GM23338 (cell line): Measurements from ENCODE around the gene RWDD3. TPM values are rescaled to one million over a fixed set of nuclear protein-coding genes. Genes with fewer than 3 reads are reported as not detected.

Experiments used
- ATAC-seq: fragments of 200-7000 bp; cut with Tn5 transposase; 3 replicates; pipeline ENCODE4 v1.9.1; 2020
- DNase-seq: peaks from one replicate; pipeline ENCODE4 v3.0.0-alpha.2; 2015; ENCODE audit warnings: low spot score
- H2AFZ ChIP-seq: fragments of 200-600 bp; sonication (generic); 2 replicates; pipeline ENCODE4 v1.8.0; 2016; ENCODE audit warnings: antibody characterized with exemption, mild to moderate bottlenecking, moderate library complexity
- H3F3A ChIP-seq: fragments of 200-600 bp; sonication (generic); replicated peaks from 2 replicates; pipeline ENCODE4 v1.8.0; 2017; ENCODE audit warnings: antibody characterized with exemption, mixed run types, low read depth
- H3K27ac ChIP-seq: fragments of 200-600 bp; sonication (generic); 2 replicates; pipeline ENCODE4 v1.6.1; 2016; ENCODE audit warnings: low read depth
- H3K27me3 ChIP-seq: fragments of 200-600 bp; sonication (generic); 2 replicates; pipeline ENCODE4 v1.8.0; 2016; ENCODE audit warnings: mild to moderate bottlenecking, mixed run types, moderate library complexity; ENCODE audit not compliant: insufficient read depth
- H3K36me3 ChIP-seq: fragments of 200-600 bp; sonication (generic); 2 replicates; pipeline ENCODE4 v1.8.0; 2016; ENCODE audit warnings: mild to moderate bottlenecking; ENCODE audit not compliant: insufficient read depth
- H3K4me1 ChIP-seq: fragments of 200-600 bp; sonication (generic); 2 replicates; pipeline ENCODE4 v1.8.0; 2016; ENCODE audit warnings: mild to moderate bottlenecking, moderate library complexity; ENCODE audit not compliant: insufficient read depth
- H3K4me2 ChIP-seq: fragments of 200-600 bp; sonication (generic); 2 replicates; pipeline ENCODE4 v1.7.1; 2017; ENCODE audit warnings: mixed run types
- H3K4me3 ChIP-seq: fragments of 200-600 bp; sonication (generic); 2 replicates; pipeline ENCODE4 v1.6.1; 2016; ENCODE audit warnings: mixed run types
- H3K79me2 ChIP-seq: fragments of 200-600 bp; sonication (generic); replicated peaks from 2 replicates; pipeline ENCODE4 v1.8.0; 2017; ENCODE audit warnings: mild to moderate bottlenecking; ENCODE audit not compliant: insufficient read depth
- H3K9me2 ChIP-seq: fragments of 200-600 bp; sonication (generic); 2 replicates; pipeline ENCODE4 v1.8.0; 2017; ENCODE audit not compliant: insufficient read depth
- H4K20me1 ChIP-seq: fragments of 200-600 bp; sonication (generic); replicated peaks from 2 replicates; pipeline ENCODE4 v1.8.0; 2017; ENCODE audit warnings: mild to moderate bottlenecking; ENCODE audit not compliant: insufficient read depth
- H3K27ac Mint-ChIP-seq: 2 replicates; pipeline ENCODE4 v1.8.0; 2020; ENCODE audit warnings: inconsistent platforms, mild to moderate bottlenecking, moderate library complexity, mixed read lengths
- H3K27me3 Mint-ChIP-seq: 3 replicates; pipeline ENCODE4 v1.8.0; 2022; ENCODE audit warnings: low read depth, mild to moderate bottlenecking, moderate library complexity, mixed read lengths, inconsistent platforms; ENCODE audit not compliant: insufficient read depth, poor library complexity
- H3K36me3 Mint-ChIP-seq: 3 replicates; pipeline ENCODE4 v1.8.0; 2021; ENCODE audit warnings: low read depth, mild to moderate bottlenecking, inconsistent platforms, moderate library complexity, mixed read lengths
- H3K4me1 Mint-ChIP-seq: 3 replicates; pipeline ENCODE4 v1.8.0; 2020; ENCODE audit warnings: mild to moderate bottlenecking, inconsistent platforms, mixed read lengths
- H3K4me3 Mint-ChIP-seq: 3 replicates; pipeline ENCODE4 v1.8.0; 2021; ENCODE audit warnings: moderate library complexity, mild to moderate bottlenecking, inconsistent platforms, mixed read lengths
- H3K9me3 Mint-ChIP-seq: 3 replicates; pipeline ENCODE4 v1.8.0; 2020; ENCODE audit warnings: moderate library complexity, mild to moderate bottlenecking, inconsistent platforms, mixed read lengths
- CREB1 ChIP-seq: fragments of 250-450 bp; sonication (Bioruptor Pico); IDR thresholded peaks from 2 replicates; pipeline ENCODE4 v1.5.0; 2020; ENCODE audit warnings: low read depth, mild to moderate bottlenecking, moderate library complexity
- EZH2 ChIP-seq: fragments of 200-600 bp; sonication (generic); IDR thresholded peaks from one replicate; pipeline ENCODE4 v1.8.0; 2017; ENCODE audit warnings: antibody characterized with exemption, mild to moderate bottlenecking, low read depth; ENCODE audit not compliant: unreplicated experiment
- EZH2phosphoT487 ChIP-seq: fragments of 200-600 bp; sonication (generic); IDR thresholded peaks from one replicate; pipeline ENCODE4 v1.8.1; 2018; ENCODE audit warnings: antibody characterized with exemption; ENCODE audit not compliant: unreplicated experiment
- JUNB ChIP-seq: IDR thresholded peaks from one replicate; pipeline ENCODE4 v1.6.1; 2016; ENCODE audit warnings: antibody characterized with exemption; ENCODE audit not compliant: unreplicated experiment
- NANOG ChIP-seq: IDR thresholded peaks from 2 replicates; pipeline ENCODE4 v1.6.1; 2016; ENCODE audit warnings: antibody characterized with exemption, borderline replicate concordance
- POLR2AphosphoS5 ChIP-seq: IDR thresholded peaks from 2 replicates; pipeline ENCODE4 v1.6.1; 2016; ENCODE audit warnings: antibody characterized with exemption, low read depth
- STAT1 ChIP-seq: IDR thresholded peaks from one replicate; pipeline ENCODE4 v1.6.1; 2016; ENCODE audit warnings: antibody characterized with exemption; ENCODE audit not compliant: unreplicated experiment
- ZNF114 ChIP-seq: fragments of 250-450 bp; sonication (Bioruptor Pico); IDR thresholded peaks from 2 replicates; pipeline ENCODE4 v1.5.0; 2020; ENCODE audit warnings: mild to moderate bottlenecking, moderate library complexity
- ZNF331 ChIP-seq: fragments of 250-450 bp; sonication (Bioruptor Pico); IDR thresholded peaks from 2 replicates; pipeline ENCODE4 v1.5.0; 2020; ENCODE audit warnings: low read depth, mild to moderate bottlenecking, moderate library complexity
- polyA plus RNA-seq: library from polyadenylated mRNA; unstranded; fragments of >200 nt; fragmentation: Nextera tagmentation; extraction: Ambion mirVana; gene quantifications from 2 replicates; pipeline ENCODE4 v1.2.1, GENCODE V29; 2016
- total RNA-seq: library from RNA; depleted of rRNA; stranded (reverse); fragments of >200 nt; shearing (Covaris generic); gene quantifications from 2 replicates; pipeline ENCODE4 v1.2.3, GENCODE V29; 2014
- TF ChIP-seq, protein P1 (sequence below), 2 experiments: fragments of 200-600 bp in 1 of 2; sonication (generic) in 1 of 2; conservative IDR thresholded peaks; 2 replicates each; pipeline versions ENCODE4 v1.5.1 to v1.6.1; 2016 to 2017; ENCODE audit warnings: antibody characterized with exemption in 2 of 2, low read depth in 2 of 2, mild to moderate bottlenecking in 2 of 2, moderate library complexity in 1 of 2
- TF ChIP-seq, protein P2 (sequence below): IDR thresholded peaks from 2 replicates; pipeline ENCODE4 v1.6.1; 2016; ENCODE audit warnings: antibody characterized with exemption
- TF ChIP-seq, protein P3 (sequence below): fragments of 250-450 bp; sonication (Bioruptor Pico); IDR thresholded peaks from 2 replicates; pipeline ENCODE4 v1.5.0; 2020; ENCODE audit warnings: mild to moderate bottlenecking, moderate library complexity
- TF ChIP-seq, protein P4 (sequence below): IDR thresholded peaks from one replicate; pipeline ENCODE4 v1.6.1; 2018; ENCODE audit warnings: antibody characterized with exemption; ENCODE audit not compliant: unreplicated experiment

RWDD3 gene
- total and polyA plus RNA-seq, 2 experiments from 2014 or later = 19.3 to 50.7 TPM

DNA sequence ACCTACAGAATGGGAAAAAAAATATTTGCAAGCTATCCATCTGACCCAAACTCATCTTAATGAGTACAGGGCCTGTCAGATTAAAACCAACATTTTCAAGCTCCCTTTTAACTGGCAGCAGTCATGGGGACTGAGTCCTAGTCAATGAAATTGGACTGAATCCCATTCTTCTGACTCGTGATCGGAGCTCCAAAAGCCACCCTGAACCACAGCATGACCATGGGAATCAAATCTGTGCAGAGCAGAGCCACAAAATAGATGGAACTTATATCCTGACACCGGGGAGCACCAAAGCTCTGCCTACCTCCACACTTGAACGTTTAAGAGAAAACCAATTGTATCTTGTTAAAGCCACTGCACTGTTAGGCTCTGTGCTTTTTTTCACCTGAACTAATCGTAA, 5.0 kb upstream of the RWDD3 start:
- DNase-seq = no peak
- Mint-ChIP-seq H3K36me3 (no peaks in the 10 kb centered on the region), H3K4me3 (no peak overlapping the region), H3K4me1 (peaks cover 7% of the 10 kb centered on the region; the same call in 2 of the 3 replicates), H3K9me3 (no peaks in the 10 kb centered on the region; the same call in 2 of the 3 replicates), H3K27me3 (peaks cover 5% of the 10 kb centered on the region), H3K27ac (no peak overlapping the region)
- no peak overlapping the region for H2AFZ ChIP-seq
- H3F3A ChIP-seq = no peaks in the 10 kb centered on the region
- 0 out of 2 replicates have a peak, but pooled peaks cover 8% of the 10 kb centered on the region for H3K4me1 ChIP-seq
- no peaks in the 10 kb centered on the region for H3K79me2 ChIP-seq
- ATAC-seq = no peak
- H3K27me3 ChIP-seq = no peaks in the 10 kb centered on the region
- H3K36me3 ChIP-seq = no peaks in the 10 kb centered on the region
- H4K20me1 ChIP-seq = no peaks in the 10 kb centered on the region
- H3K27ac ChIP-seq = no peak overlapping the region
- peaks cover 3% of the 10 kb centered on the region; the same call in 1 of the 2 replicates for H3K9me2 ChIP-seq
- TF ChIP-seq, protein P1, sequence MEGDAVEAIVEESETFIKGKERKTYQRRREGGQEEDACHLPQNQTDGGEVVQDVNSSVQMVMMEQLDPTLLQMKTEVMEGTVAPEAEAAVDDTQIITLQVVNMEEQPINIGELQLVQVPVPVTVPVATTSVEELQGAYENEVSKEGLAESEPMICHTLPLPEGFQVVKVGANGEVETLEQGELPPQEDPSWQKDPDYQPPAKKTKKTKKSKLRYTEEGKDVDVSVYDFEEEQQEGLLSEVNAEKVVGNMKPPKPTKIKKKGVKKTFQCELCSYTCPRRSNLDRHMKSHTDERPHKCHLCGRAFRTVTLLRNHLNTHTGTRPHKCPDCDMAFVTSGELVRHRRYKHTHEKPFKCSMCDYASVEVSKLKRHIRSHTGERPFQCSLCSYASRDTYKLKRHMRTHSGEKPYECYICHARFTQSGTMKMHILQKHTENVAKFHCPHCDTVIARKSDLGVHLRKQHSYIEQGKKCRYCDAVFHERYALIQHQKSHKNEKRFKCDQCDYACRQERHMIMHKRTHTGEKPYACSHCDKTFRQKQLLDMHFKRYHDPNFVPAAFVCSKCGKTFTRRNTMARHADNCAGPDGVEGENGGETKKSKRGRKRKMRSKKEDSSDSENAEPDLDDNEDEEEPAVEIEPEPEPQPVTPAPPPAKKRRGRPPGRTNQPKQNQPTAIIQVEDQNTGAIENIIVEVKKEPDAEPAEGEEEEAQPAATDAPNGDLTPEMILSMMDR (conservative IDR thresholded peaks at IDR 0.05; ENCODE audit: low read depth in 2 of 2) = no peak
- TF ChIP-seq CREB1 (CRISPR knock-in tag) = no peak
- no peak for TF ChIP-seq STAT1
- TF ChIP-seq, protein P2, sequence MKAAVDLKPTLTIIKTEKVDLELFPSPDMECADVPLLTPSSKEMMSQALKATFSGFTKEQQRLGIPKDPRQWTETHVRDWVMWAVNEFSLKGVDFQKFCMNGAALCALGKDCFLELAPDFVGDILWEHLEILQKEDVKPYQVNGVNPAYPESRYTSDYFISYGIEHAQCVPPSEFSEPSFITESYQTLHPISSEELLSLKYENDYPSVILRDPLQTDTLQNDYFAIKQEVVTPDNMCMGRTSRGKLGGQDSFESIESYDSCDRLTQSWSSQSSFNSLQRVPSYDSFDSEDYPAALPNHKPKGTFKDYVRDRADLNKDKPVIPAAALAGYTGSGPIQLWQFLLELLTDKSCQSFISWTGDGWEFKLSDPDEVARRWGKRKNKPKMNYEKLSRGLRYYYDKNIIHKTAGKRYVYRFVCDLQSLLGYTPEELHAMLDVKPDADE = no peak
- TF ChIP-seq NANOG = no peak
- TF ChIP-seq EZH2phosphoT487 = no peak
- TF ChIP-seq, protein P3, sequence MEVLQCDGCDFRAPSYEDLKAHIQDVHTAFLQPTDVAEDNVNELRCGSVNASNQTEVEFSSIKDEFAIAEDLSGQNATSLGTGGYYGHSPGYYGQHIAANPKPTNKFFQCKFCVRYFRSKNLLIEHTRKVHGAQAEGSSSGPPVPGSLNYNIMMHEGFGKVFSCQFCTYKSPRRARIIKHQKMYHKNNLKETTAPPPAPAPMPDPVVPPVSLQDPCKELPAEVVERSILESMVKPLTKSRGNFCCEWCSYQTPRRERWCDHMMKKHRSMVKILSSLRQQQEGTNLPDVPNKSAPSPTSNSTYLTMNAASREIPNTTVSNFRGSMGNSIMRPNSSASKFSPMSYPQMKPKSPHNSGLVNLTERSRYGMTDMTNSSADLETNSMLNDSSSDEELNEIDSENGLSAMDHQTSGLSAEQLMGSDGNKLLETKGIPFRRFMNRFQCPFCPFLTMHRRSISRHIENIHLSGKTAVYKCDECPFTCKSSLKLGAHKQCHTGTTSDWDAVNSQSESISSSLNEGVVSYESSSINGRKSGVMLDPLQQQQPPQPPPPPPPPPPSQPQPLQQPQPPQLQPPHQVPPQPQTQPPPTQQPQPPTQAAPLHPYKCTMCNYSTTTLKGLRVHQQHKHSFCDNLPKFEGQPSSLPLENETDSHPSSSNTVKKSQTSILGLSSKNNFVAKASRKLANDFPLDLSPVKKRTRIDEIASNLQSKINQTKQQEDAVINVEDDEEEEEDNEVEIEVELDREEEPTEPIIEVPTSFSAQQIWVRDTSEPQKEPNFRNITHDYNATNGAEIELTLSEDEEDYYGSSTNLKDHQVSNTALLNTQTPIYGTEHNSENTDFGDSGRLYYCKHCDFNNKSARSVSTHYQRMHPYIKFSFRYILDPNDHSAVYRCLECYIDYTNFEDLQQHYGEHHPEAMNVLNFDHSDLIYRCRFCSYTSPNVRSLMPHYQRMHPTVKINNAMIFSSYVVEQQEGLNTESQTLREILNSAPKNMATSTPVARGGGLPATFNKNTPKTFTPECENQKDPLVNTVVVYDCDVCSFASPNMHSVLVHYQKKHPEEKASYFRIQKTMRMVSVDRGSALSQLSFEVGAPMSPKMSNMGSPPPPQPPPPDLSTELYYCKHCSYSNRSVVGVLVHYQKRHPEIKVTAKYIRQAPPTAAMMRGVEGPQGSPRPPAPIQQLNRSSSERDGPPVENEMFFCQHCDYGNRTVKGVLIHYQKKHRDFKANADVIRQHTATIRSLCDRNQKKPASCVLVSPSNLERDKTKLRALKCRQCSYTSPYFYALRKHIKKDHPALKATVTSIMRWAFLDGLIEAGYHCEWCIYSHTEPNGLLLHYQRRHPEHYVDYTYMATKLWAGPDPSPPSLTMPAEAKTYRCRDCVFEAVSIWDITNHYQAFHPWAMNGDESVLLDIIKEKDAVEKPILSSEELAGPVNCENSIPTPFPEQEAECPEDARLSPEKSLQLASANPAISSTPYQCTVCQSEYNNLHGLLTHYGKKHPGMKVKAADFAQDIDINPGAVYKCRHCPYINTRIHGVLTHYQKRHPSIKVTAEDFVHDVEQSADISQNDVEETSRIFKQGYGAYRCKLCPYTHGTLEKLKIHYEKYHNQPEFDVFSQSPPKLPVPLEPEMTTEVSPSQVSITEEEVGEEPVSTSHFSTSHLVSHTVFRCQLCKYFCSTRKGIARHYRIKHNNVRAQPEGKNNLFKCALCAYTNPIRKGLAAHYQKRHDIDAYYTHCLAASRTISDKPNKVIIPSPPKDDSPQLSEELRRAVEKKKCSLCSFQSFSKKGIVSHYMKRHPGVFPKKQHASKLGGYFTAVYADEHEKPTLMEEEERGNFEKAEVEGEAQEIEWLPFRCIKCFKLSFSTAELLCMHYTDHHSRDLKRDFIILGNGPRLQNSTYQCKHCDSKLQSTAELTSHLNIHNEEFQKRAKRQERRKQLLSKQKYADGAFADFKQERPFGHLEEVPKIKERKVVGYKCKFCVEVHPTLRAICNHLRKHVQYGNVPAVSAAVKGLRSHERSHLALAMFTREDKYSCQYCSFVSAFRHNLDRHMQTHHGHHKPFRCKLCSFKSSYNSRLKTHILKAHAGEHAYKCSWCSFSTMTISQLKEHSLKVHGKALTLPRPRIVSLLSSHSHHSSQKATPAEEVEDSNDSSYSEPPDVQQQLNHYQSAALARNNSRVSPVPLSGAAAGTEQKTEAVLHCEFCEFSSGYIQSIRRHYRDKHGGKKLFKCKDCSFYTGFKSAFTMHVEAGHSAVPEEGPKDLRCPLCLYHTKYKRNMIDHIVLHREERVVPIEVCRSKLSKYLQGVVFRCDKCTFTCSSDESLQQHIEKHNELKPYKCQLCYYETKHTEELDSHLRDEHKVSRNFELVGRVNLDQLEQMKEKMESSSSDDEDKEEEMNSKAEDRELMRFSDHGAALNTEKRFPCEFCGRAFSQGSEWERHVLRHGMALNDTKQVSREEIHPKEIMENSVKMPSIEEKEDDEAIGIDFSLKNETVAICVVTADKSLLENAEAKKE = no peak
- no peak for TF ChIP-seq EZH2
- no peak for TF ChIP-seq ZNF331 (CRISPR knock-in tag)
- no peak for TF ChIP-seq ZNF114 (CRISPR knock-in tag)
- TF ChIP-seq JUNB = no peak
- TF ChIP-seq, protein P4, sequence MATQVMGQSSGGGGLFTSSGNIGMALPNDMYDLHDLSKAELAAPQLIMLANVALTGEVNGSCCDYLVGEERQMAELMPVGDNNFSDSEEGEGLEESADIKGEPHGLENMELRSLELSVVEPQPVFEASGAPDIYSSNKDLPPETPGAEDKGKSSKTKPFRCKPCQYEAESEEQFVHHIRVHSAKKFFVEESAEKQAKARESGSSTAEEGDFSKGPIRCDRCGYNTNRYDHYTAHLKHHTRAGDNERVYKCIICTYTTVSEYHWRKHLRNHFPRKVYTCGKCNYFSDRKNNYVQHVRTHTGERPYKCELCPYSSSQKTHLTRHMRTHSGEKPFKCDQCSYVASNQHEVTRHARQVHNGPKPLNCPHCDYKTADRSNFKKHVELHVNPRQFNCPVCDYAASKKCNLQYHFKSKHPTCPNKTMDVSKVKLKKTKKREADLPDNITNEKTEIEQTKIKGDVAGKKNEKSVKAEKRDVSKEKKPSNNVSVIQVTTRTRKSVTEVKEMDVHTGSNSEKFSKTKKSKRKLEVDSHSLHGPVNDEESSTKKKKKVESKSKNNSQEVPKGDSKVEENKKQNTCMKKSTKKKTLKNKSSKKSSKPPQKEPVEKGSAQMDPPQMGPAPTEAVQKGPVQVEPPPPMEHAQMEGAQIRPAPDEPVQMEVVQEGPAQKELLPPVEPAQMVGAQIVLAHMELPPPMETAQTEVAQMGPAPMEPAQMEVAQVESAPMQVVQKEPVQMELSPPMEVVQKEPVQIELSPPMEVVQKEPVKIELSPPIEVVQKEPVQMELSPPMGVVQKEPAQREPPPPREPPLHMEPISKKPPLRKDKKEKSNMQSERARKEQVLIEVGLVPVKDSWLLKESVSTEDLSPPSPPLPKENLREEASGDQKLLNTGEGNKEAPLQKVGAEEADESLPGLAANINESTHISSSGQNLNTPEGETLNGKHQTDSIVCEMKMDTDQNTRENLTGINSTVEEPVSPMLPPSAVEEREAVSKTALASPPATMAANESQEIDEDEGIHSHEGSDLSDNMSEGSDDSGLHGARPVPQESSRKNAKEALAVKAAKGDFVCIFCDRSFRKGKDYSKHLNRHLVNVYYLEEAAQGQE = no peak
- TF ChIP-seq POLR2AphosphoS5 = no peak
- H3K4me2 ChIP-seq = no peak overlapping the region
- no peak overlapping the region for H3K4me3 ChIP-seq
